ENCODE measurements around the gene AOAH. TPM values are rescaled to one million over a fixed set of nuclear protein-coding genes. Genes with fewer than 3 reads are reported as not detected.

AOAH gene, protein sequence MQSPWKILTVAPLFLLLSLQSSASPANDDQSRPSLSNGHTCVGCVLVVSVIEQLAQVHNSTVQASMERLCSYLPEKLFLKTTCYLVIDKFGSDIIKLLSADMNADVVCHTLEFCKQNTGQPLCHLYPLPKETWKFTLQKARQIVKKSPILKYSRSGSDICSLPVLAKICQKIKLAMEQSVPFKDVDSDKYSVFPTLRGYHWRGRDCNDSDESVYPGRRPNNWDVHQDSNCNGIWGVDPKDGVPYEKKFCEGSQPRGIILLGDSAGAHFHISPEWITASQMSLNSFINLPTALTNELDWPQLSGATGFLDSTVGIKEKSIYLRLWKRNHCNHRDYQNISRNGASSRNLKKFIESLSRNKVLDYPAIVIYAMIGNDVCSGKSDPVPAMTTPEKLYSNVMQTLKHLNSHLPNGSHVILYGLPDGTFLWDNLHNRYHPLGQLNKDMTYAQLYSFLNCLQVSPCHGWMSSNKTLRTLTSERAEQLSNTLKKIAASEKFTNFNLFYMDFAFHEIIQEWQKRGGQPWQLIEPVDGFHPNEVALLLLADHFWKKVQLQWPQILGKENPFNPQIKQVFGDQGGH
- 10 to 100 TPM; 19.4 to 26.8 TPM for total RNA-seq

- Mint-ChIP-seq H3K4me3 (peak within 1 kb of the TSS; percentile 89), H3K27me3 (no peaks in the 10 kb centered on the region), H3K27ac (peak within 1 kb of the TSS; percentile 95), H3K4me1 (peaks cover 71% of the 10 kb centered on the region), H3K36me3 (peaks cover 10% of the 10 kb centered on the region), H3K9me3 (no peaks in the 10 kb centered on the region)
- POLR2A ChIA-PET, result interaction anchor here (0.5 to 2.1 kb wide), 6 partner anchors 42 to 1502 kb away, joined by 3 to 16 read pairs (median 4); no protein-coding TSS in a partner anchor
- peak; percentile 95 for ATAC-seq (ENCODE audit: low read depth)
- DNase-seq, result peak; percentile 75
Observed at GRCh38 chr7:36723951-36724664, at the start of gene AOAH. Gene AOAH, minus strand, starts transcription at chr7:36724494. Its CDS starts 346 bp downstream, at chr7:36724148.

DNA sequence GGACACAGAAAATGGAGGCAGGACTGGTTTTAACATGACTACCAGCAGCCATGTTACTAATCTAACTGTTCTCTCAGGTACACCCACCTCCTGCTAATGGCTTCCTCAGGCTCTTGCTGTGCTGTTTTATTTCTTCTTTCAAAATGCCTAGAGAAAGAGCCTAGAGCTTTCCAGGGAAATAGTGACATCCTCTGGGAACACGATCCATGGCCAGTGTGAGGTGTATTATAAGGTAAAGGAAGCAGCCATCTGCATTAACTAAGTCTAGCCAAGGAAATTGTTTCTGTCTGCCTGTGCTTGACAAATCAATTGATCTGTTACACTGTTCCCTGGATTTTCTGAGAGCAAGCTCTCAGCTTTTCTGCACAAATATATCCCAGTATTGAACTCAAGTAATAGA is 42.2 kb upstream of the AOAH start:
- peaks cover 30% of the 10 kb centered on the region for H3K4me1 Mint-ChIP-seq
- DNase-seq (no peak), ATAC-seq (ENCODE audit: low read depth) (no peak)
- H3K36me3 Mint-ChIP-seq, result peaks cover 5% of the 10 kb centered on the region
- H3K27ac Mint-ChIP-seq, result no peak overlapping the region
- H3K9me3 Mint-ChIP-seq, result no peaks in the 10 kb centered on the region
- POLR2A ChIA-PET, result interaction anchor here (1.0 to 1.3 kb wide), 3 partner anchors 9 to 12 kb away, joined by 3 to 4 read pairs (median 3); no protein-coding TSS in a partner anchor
- no peak overlapping the region for H3K4me3 Mint-ChIP-seq
- peaks cover 3% of the 10 kb centered on the region for H3K27me3 Mint-ChIP-seq

- Mint-ChIP-seq H3K4me3 (no peak overlapping the region), H3K9me3 (no peaks in the 10 kb centered on the region), H3K27me3 (peaks cover 3% of the 10 kb centered on the region), H3K4me1 (peaks cover 30% of the 10 kb centered on the region), H3K36me3 (peaks cover 5% of the 10 kb centered on the region), H3K27ac (no peak overlapping the region)
- DNase-seq (no peak), ATAC-seq (ENCODE audit: low read depth) (no peak)
- POLR2A ChIA-PET, result interaction anchor here (1.0 to 1.3 kb wide), 2 partner anchors 11 kb away, joined by 3 to 4 read pairs; no protein-coding TSS in a partner anchor
Observed at GRCh38 chr7:36765605-36766004, 41.3 kb upstream of the AOAH start.

DNA sequence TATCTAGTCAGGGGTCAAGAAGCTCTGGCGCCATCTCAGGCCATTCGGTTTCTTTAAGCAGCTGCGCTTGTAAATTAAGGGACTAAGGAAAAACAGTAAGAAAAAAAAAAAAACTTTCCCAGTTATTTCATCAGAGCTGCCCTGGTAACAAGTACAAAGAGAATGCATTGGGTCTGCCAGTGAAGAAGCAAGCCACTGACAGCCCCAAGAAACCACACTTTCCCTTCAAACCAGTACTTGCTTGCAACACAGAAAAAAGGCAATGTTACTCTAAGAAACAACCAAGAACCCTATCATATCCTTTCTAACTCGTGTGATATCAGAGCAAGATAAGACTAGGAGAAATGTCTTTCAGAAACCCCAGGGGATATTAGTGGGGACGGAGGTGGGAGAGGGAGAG is 40.6 kb upstream of the AOAH start:
- H3K27me3 Mint-ChIP-seq, result peaks cover 3% of the 10 kb centered on the region
- ATAC-seq (ENCODE audit: low read depth) (peak; percentile 30), DNase-seq (no peak)
- no peaks in the 10 kb centered on the region for H3K9me3 Mint-ChIP-seq
- peaks cover 29% of the 10 kb centered on the region for H3K4me1 Mint-ChIP-seq
- H3K36me3 Mint-ChIP-seq, result peaks cover 5% of the 10 kb centered on the region
- POLR2A ChIA-PET, result interaction anchor here (0.6 kb wide), 1 partner anchor 12 kb away, joined by 3 read pairs; no protein-coding TSS in a partner anchor
- H3K27ac Mint-ChIP-seq, result peak overlapping the region; percentile 86
- peak overlapping the region; percentile 35 for H3K4me3 Mint-ChIP-seq

GRCh38 chr7:36763132-36763816 is 39.0 kb upstream of the AOAH start:
- H3K27me3 Mint-ChIP-seq, result no peaks in the 10 kb centered on the region
- H3K9me3 Mint-ChIP-seq, result no peaks in the 10 kb centered on the region
- H3K4me3 Mint-ChIP-seq, result no peak overlapping the region
- no peak overlapping the region for H3K27ac Mint-ChIP-seq
- ATAC-seq (ENCODE audit: low read depth) (no peak), DNase-seq (no peak)
- H3K36me3 Mint-ChIP-seq, result peaks cover 3% of the 10 kb centered on the region
- H3K4me1 Mint-ChIP-seq, result peaks cover 23% of the 10 kb centered on the region
- POLR2A ChIA-PET, result interaction anchor here (0.6 kb wide), 1 partner anchor 268 kb away, joined by 4 read pairs; no protein-coding TSS in a partner anchor

- no peak overlapping the region for H3K4me3 Mint-ChIP-seq
- no peaks in the 10 kb centered on the region for H3K9me3 Mint-ChIP-seq
- H3K36me3 Mint-ChIP-seq, result peaks cover 3% of the 10 kb centered on the region
- no peaks in the 10 kb centered on the region for H3K27me3 Mint-ChIP-seq
- POLR2A ChIA-PET, result no interaction called here
- ATAC-seq (ENCODE audit: low read depth) (no peak), DNase-seq (no peak)
- peaks cover 21% of the 10 kb centered on the region for H3K4me1 Mint-ChIP-seq
- no peak overlapping the region for H3K27ac Mint-ChIP-seq
Observed at GRCh38 chr7:36762394-36762793, 38.1 kb upstream of the AOAH start.

GRCh38 chr7:36761835-36762234 is 37.5 kb upstream of the AOAH start:
- ATAC-seq (ENCODE audit: low read depth) (no peak), DNase-seq (no peak)
- Mint-ChIP-seq H3K27ac (no peak overlapping the region), H3K4me1 (peaks cover 20% of the 10 kb centered on the region), H3K36me3 (peaks cover 3% of the 10 kb centered on the region), H3K4me3 (no peak overlapping the region), H3K27me3 (no peaks in the 10 kb centered on the region), H3K9me3 (no peaks in the 10 kb centered on the region)
- POLR2A ChIA-PET, result no interaction called here

GRCh38 chr7:36760856-36761762 is 36.8 kb upstream of the AOAH start:
- Mint-ChIP-seq H3K27ac (no peak overlapping the region), H3K36me3 (peaks cover 3% of the 10 kb centered on the region), H3K9me3 (no peaks in the 10 kb centered on the region), H3K4me3 (no peak overlapping the region), H3K4me1 (peaks cover 17% of the 10 kb centered on the region), H3K27me3 (no peaks in the 10 kb centered on the region)
- no peak for DNase-seq
- no peak for ATAC-seq (ENCODE audit: low read depth)
- POLR2A ChIA-PET, result no interaction called here

DNA sequence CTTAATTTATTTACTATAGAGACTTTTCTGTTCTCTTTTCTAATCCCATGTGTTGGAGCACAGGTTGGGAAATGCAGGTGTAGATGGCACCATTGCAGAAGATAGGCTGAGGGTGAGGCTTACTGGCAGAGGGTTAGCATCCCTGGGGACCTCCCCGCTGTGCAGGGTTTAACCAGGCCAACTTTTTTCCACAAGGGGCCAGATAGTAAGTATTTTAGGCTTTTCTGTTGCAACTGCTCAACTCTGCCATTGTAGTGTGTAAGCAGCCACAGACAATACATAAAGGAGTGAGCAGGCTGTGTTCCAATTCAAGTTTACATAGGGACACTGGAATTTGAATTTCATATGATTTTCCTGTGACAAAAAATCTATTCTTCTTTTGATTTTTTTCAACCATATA is 34.6 kb upstream of the AOAH start:
- peaks cover under 1% of the 10 kb centered on the region for H3K4me1 Mint-ChIP-seq
- no peak overlapping the region for H3K4me3 Mint-ChIP-seq
- no peak overlapping the region for H3K27ac Mint-ChIP-seq
- no peaks in the 10 kb centered on the region for H3K27me3 Mint-ChIP-seq
- no peak for ATAC-seq (ENCODE audit: low read depth)
- POLR2A ChIA-PET, result interaction anchor here (0.6 kb wide), 1 partner anchor 31 kb away, joined by 3 read pairs; no protein-coding TSS in a partner anchor
- DNase-seq, result no peak
- no peaks in the 10 kb centered on the region for H3K9me3 Mint-ChIP-seq
- peaks cover 1% of the 10 kb centered on the region for H3K36me3 Mint-ChIP-seq

- H3K27ac Mint-ChIP-seq, result no peak overlapping the region
- POLR2A ChIA-PET, result interaction anchor here (0.6 kb wide), 1 partner anchor 26 kb away, joined by 3 read pairs; no protein-coding TSS in a partner anchor
- peaks cover 2% of the 10 kb centered on the region for H3K27me3 Mint-ChIP-seq
- H3K4me1 Mint-ChIP-seq, result no peaks in the 10 kb centered on the region
- H3K36me3 Mint-ChIP-seq, result no peaks in the 10 kb centered on the region
- H3K9me3 Mint-ChIP-seq, result no peaks in the 10 kb centered on the region
- DNase-seq (no peak), ATAC-seq (ENCODE audit: low read depth) (no peak)
- H3K4me3 Mint-ChIP-seq, result no peak overlapping the region
Observed at GRCh38 chr7:36755484-36755883, 31.2 kb upstream of the AOAH start.

GRCh38 chr7:36752026-36752711 is 27.9 kb upstream of the AOAH start:
- Mint-ChIP-seq H3K4me1 (peaks cover 18% of the 10 kb centered on the region), H3K27me3 (peaks cover 2% of the 10 kb centered on the region), H3K4me3 (no peak overlapping the region), H3K36me3 (peaks cover 5% of the 10 kb centered on the region), H3K9me3 (no peaks in the 10 kb centered on the region), H3K27ac (no peak overlapping the region)
- no peak for DNase-seq
- POLR2A ChIA-PET, result interaction anchor here (1.1 kb wide), 1 partner anchor 13 kb away, joined by 3 read pairs; no protein-coding TSS in a partner anchor
- ATAC-seq (ENCODE audit: low read depth), result no peak

DNA sequence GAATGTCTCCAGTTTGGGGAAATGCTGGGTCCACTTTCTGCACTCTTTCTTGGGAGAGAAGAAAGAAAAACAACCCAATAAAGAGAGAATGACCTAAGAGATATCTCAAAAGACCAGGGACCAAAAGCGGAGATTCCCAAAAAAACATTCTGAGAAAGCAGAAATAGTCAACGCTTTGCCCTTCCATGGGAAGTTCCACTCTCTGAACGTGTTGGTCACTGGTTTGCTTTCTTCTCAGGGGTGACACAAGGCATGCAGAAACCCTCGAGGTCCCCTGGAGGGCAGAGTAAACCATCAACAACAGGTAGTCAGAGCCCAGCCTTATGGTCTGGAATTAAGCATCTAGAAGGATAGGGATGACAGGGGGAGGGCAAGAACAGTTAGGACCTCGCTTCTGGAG is 26.2 kb upstream of the AOAH start:
- no peak overlapping the region for H3K4me3 Mint-ChIP-seq

More for the DNA sequence above, 26.2 kb upstream of the AOAH start:
- POLR2A ChIA-PET, result no interaction called here
- no peak for ATAC-seq (ENCODE audit: low read depth)
- peaks cover 5% of the 10 kb centered on the region for H3K36me3 Mint-ChIP-seq
- DNase-seq, result no peak
- no peaks in the 10 kb centered on the region for H3K9me3 Mint-ChIP-seq
- H3K27me3 Mint-ChIP-seq, result peaks cover 2% of the 10 kb centered on the region
- peaks cover 22% of the 10 kb centered on the region for H3K4me1 Mint-ChIP-seq
- H3K27ac Mint-ChIP-seq, result no peak overlapping the region

Data from activated naive CD8-positive, alpha-beta T cell treated with anti-CD3 and anti-CD28 coated beads, Interleukin-2, amount 10 ng/mL, durations not matched to agents 7 days and 5 days (primary cell).